ENCODE data around the gene KIAA0825. TPM values are rescaled to one million over a fixed set of nuclear protein-coding genes. Genes with fewer than 3 reads are reported as not detected.

The KIAA0825 gene
- total RNA-seq, 1 donor from 2014 or later: 2.0 TPM

- DNase-seq (ENCODE audit: low spot score): no peak
- Mint-ChIP-seq H3K27ac (ENCODE audit: unreplicated experiment) (no peak overlapping the region), H3K36me3 (ENCODE audit: low read depth, unreplicated experiment) (no peaks in the 10 kb centered on the region), H3K4me3 (ENCODE audit: unreplicated experiment) (no peak overlapping the region), H3K9me3 (ENCODE audit: unreplicated experiment) (no peaks in the 10 kb centered on the region), H3K27me3 (ENCODE audit: unreplicated experiment) (no peaks in the 10 kb centered on the region), H3K4me1 (ENCODE audit: unreplicated experiment) (peaks cover 10% of the 10 kb centered on the region)
- no peak for TF ChIP-seq CTCF (IDR thresholded peaks at IDR 0.05; ENCODE audit: unreplicated experiment)
These were observed 195.6 kb downstream of the KIAA0825 start for GRCh38 chr5:94422812-94423211.

GRCh38 chr5:94420885-94421284 is 197.5 kb downstream of the KIAA0825 start:
- no peak overlapping the region for H3K27ac Mint-ChIP-seq (ENCODE audit: unreplicated experiment)

GRCh38 chr5:94415798-94416197 is 202.6 kb downstream of the KIAA0825 start:
- Mint-ChIP-seq H3K27ac (ENCODE audit: unreplicated experiment) (no peak overlapping the region), H3K36me3 (ENCODE audit: low read depth, unreplicated experiment) (no peaks in the 10 kb centered on the region), H3K4me3 (ENCODE audit: unreplicated experiment) (no peak overlapping the region), H3K27me3 (ENCODE audit: unreplicated experiment) (no peaks in the 10 kb centered on the region), H3K4me1 (ENCODE audit: unreplicated experiment) (peaks cover 1% of the 10 kb centered on the region), H3K9me3 (ENCODE audit: unreplicated experiment) (no peaks in the 10 kb centered on the region)
- no peak for TF ChIP-seq CTCF (IDR thresholded peaks at IDR 0.05; ENCODE audit: unreplicated experiment)
- no peak for DNase-seq (ENCODE audit: low spot score)

More at GRCh38 chr5:94420885-94421284, 197.5 kb downstream of the KIAA0825 start:
- no peaks in the 10 kb centered on the region for H3K27me3 Mint-ChIP-seq (ENCODE audit: unreplicated experiment)
- H3K36me3 Mint-ChIP-seq (ENCODE audit: low read depth, unreplicated experiment): no peaks in the 10 kb centered on the region
- no peaks in the 10 kb centered on the region for H3K9me3 Mint-ChIP-seq (ENCODE audit: unreplicated experiment)
- TF ChIP-seq CTCF (IDR thresholded peaks at IDR 0.05; ENCODE audit: unreplicated experiment): no peak
- DNase-seq (ENCODE audit: low spot score): no peak
- peaks cover 10% of the 10 kb centered on the region for H3K4me1 Mint-ChIP-seq (ENCODE audit: unreplicated experiment)
- H3K4me3 Mint-ChIP-seq (ENCODE audit: unreplicated experiment): no peak overlapping the region

- Mint-ChIP-seq H3K27me3 (ENCODE audit: unreplicated experiment) (no peaks in the 10 kb centered on the region), H3K9me3 (ENCODE audit: unreplicated experiment) (no peaks in the 10 kb centered on the region), H3K4me3 (ENCODE audit: unreplicated experiment) (no peak overlapping the region), H3K4me1 (ENCODE audit: unreplicated experiment) (no peaks in the 10 kb centered on the region), H3K36me3 (ENCODE audit: low read depth, unreplicated experiment) (no peaks in the 10 kb centered on the region), H3K27ac (ENCODE audit: unreplicated experiment) (no peak overlapping the region)
- TF ChIP-seq CTCF (IDR thresholded peaks at IDR 0.05; ENCODE audit: unreplicated experiment): no peak
- no peak for DNase-seq (ENCODE audit: low spot score)
These were observed 209.0 kb downstream of the KIAA0825 start for GRCh38 chr5:94409440-94409839.

GRCh38 chr5:94407023-94407422 is 211.4 kb downstream of the KIAA0825 start:
- Mint-ChIP-seq H3K4me3 (ENCODE audit: unreplicated experiment) (no peak overlapping the region), H3K9me3 (ENCODE audit: unreplicated experiment) (no peaks in the 10 kb centered on the region), H3K27ac (ENCODE audit: unreplicated experiment) (no peak overlapping the region), H3K36me3 (ENCODE audit: low read depth, unreplicated experiment) (no peaks in the 10 kb centered on the region), H3K4me1 (ENCODE audit: unreplicated experiment) (no peaks in the 10 kb centered on the region), H3K27me3 (ENCODE audit: unreplicated experiment) (no peaks in the 10 kb centered on the region)
- no peak for TF ChIP-seq CTCF (IDR thresholded peaks at IDR 0.05; ENCODE audit: unreplicated experiment)
- DNase-seq (ENCODE audit: low spot score): no peak
